H54 (cell line): ENCODE measurements around the gene EDDM3A.

Experiments used
- DNase-seq: peaks from one replicate; pipeline ENCODE4 v3.0.0; 2011; ENCODE audit warnings: low spot score, mixed read lengths; ENCODE audit not compliant: insufficient read length
- FAIRE-seq: peaks from 3 replicates; lab custom pipeline; 2011; peaks lifted over from hg19 to GRCh38; lab: Jason Lieb, UNC
- POLR2A ChIP-seq: IDR thresholded peaks from 2 replicates; pipeline ENCODE4 v1.6.1; 2011; ENCODE audit warnings: low read depth, mild to moderate bottlenecking, low read length

EDDM3A gene

DNA sequence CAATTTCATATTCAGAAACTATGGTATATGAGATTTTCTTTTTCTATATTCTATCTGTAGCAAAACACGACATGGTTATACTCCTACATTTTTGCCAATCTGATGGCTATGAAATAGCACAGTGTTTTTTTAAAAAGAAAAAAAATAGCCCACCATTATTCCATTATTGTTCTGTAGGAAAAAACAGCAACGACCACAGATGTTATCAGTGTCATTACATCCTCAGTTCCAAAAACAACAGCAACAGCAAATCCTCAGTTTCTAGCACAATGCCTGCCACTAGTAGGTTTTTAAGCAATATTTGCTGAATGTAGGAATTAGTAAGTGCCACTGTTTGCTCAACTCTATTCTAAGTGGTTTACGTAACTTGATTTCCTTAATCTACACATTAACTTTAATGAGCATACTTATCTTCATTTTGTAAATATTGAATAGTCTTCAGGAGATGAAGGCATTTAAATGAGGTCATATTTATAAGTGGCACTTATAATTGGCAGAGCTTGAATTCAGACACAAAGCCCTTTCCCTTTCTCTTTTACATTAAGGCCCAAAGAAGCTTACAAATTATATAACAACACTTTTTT is 43.6 kb downstream of the EDDM3A start:
- FAIRE-seq (no peak), DNase-seq (no peak)
- no peak for TF ChIP-seq POLR2A

DNA sequence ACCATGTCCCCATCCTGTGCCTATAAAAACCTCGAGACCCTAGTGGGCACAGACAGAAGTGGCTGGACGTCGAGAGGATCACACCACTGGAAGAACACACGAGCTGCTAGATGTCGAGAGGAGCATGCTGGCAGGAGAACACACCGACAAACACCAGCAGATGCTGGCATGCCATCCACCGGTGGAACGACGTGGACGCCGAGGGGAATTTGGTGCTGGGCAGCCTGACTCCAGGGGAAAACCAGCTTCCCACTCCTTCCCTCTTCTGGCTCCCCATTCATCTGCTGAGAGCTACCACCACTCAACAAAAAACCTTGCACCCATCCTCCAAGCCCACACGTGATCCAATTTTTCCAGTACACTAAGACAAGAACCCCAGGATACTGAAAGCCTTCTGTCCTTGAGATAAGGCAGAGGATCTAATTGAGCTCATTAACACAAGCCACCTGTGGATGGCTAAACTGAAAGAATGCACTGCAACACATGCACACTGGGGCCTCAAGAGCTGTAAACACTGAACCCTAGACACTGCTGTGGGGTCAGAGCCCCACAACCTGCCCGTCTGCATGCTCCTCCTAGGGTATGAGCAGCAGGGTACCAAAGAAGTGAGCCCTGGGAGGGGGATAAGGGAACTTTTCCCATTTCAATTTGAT is 44.9 kb downstream of the EDDM3A start:
- no peak for FAIRE-seq
- no peak for TF ChIP-seq POLR2A
- DNase-seq, result no peak

DNA sequence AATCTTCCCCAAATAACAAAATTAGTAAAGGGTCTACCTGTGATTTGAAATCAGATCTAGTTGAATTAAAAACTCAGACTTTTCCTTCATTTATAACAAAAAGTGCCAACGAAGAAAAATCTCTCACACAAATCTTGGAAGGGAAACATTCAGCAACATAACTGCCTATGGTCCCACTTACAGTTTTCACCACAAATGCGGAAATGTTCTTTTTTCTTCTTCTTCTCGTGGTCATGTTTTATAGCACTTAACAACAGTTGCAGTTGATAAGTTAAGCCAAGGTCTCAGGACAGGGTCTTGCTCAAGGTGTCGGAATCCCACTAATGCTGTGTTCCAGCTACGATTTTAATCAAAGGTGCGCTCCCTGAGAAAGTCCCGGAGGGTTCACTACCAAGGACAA is 45.5 kb downstream of the EDDM3A start:
- FAIRE-seq, result no peak
- TF ChIP-seq POLR2A, result no peak
- no peak for DNase-seq

DNA sequence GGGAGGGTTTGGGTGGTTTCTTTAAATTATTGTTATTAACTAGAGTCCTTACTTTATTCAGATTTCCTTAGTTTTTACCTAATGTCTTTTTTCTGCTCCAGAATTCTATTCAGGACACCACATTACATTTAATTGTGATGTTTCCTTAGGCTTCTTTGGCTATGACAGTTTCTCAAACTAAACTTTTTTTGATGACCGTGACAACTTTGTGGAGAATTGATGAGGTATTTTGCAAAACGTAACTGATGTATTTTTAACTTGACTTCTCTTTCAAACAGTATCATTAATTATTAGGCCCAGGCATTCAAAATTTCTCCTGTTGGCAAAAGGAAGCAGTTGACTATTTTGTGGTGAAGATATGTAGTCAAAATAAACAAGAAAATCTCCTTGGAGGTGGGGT is 45.9 kb downstream of the EDDM3A start:
- TF ChIP-seq POLR2A, result no peak
- FAIRE-seq, result no peak
- no peak for DNase-seq

DNA sequence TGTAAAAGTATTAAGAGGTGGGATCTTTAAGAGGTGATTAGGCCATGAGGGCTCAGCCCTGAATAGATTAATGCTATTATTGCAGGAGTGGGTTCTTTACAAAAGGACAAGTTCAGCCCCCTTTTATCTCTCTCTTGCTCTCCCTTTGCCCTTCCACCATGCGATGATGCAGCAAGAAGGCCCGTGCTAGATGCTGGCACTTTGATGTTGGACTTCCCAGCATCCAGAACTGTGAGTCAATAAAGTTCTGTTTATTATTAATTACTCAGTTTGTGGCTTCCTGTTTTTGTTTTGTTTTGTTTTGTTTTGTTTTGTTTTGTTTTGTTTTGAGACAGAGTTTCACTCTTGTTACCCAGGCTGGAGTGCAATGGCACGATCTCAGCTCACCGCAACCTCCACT is 46.9 kb downstream of the EDDM3A start:
- no peak for FAIRE-seq
- DNase-seq, result no peak
- TF ChIP-seq POLR2A, result no peak

DNA sequence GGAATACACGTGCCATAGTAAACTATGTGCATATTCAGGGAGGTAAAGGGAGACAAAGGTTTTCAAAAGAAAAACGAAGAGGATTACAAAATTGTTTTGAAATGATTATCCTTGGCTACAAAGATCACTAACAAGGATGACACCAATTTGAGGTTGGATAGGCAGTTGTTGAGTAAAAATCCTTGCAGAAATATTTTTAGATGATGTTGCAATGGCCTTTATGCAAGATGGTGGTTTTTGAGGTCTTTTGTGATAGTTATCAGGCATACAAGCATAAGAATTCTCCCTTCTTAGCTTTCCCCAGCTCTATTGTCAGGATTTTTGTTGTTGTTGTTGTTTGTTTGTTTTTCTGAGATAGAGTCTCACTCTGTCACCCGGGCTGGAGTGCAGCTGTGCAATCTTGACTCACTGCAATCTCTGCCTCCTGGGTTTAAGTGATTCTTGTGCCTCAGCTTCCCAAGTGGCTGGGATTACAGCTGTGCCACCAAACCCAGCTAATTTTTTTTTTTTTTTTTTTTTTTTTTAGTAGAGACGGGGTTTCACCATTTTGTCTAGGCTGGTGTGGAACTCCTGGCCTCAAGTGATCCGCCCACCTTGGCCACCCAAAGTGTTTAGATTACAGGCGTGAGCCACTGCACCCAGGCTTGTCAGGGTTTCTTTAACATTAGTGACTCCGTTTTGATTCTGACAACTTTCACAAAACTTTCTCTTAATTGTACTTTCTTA is 49.1 kb downstream of the EDDM3A start:
- FAIRE-seq, result no peak
- TF ChIP-seq POLR2A, result no peak
- DNase-seq, result no peak

DNA sequence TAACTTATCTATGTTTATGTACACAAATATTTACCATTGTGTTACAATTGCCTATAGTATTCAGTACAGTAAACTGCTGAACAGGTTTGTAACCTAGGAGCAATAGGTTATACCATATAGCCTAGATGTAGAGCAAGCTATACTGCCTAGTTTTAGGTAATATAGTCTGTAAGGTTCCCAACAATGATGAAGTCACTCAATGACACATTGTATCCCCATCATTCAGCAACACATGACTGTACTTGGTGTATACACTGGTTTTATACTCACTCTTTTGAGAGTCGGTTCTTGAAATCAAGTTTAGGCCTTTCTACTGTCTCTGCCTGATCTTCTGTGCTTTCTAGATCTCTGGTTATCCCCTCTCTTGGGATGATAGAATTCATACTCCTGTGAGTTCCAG is 51.5 kb downstream of the EDDM3A start:
- TF ChIP-seq POLR2A, result no peak

More for the DNA sequence above, 51.5 kb downstream of the EDDM3A start:
- FAIRE-seq (no peak), DNase-seq (no peak)
